C4-2B (cell line): ENCODE data around the gene TRIM10.

Source experiments
- ZFX ChIP-seq: fragments of 450-650 bp; IDR thresholded peaks from 2 replicates; pipeline ENCODE4 v1.6.1; 2017
- TF ChIP-seq, protein P1 (sequence below): fragments of 450-650 bp; conservative IDR thresholded peaks from 2 replicates; pipeline ENCODE4 v1.5.1; 2017; ENCODE audit warnings: mild to moderate bottlenecking

DNA sequence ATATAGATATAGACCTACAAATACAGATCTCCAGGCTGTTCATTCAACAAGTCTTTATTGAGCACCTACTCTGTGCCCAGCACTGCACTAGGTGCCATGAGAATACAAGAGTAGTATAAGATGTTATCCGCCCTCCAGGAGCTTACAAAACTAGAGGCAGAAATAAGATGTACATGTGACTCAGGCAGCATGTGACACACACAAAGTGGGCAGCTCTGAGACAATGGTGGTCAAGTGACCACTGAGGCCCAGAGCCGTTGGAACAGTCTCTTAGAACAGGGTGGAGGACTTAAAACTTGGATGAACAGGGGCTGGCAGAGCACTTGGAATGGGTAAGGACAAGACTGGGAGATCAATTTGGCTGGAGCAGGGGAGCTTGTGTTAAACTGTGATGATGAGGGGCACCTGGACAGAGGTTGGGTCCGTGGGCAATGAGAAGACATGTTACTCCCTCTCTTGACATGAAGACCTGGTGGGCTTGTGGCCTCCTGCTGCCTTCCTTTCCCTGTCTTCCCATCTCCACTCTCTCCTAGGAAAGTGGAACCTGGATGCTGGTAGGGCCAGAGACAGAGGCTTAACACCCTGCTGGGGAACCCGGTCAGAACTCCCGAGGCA, 23.5 kb upstream of the TRIM10 start:
- TF ChIP-seq, protein P1, sequence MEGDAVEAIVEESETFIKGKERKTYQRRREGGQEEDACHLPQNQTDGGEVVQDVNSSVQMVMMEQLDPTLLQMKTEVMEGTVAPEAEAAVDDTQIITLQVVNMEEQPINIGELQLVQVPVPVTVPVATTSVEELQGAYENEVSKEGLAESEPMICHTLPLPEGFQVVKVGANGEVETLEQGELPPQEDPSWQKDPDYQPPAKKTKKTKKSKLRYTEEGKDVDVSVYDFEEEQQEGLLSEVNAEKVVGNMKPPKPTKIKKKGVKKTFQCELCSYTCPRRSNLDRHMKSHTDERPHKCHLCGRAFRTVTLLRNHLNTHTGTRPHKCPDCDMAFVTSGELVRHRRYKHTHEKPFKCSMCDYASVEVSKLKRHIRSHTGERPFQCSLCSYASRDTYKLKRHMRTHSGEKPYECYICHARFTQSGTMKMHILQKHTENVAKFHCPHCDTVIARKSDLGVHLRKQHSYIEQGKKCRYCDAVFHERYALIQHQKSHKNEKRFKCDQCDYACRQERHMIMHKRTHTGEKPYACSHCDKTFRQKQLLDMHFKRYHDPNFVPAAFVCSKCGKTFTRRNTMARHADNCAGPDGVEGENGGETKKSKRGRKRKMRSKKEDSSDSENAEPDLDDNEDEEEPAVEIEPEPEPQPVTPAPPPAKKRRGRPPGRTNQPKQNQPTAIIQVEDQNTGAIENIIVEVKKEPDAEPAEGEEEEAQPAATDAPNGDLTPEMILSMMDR: no peak
- no peak for TF ChIP-seq ZFX
